HG03039 (cell line): ENCODE measurements around the gene TENM3.

Experiments used
- ATAC-seq: cut with Tn5 transposase; IDR thresholded peaks from one replicate; pipeline ENCODE4 v1.9.1; 2021; ENCODE audit warnings: mild to moderate bottlenecking, moderate library complexity; ENCODE audit not compliant: unreplicated experiment

TENM3 gene

DNA sequence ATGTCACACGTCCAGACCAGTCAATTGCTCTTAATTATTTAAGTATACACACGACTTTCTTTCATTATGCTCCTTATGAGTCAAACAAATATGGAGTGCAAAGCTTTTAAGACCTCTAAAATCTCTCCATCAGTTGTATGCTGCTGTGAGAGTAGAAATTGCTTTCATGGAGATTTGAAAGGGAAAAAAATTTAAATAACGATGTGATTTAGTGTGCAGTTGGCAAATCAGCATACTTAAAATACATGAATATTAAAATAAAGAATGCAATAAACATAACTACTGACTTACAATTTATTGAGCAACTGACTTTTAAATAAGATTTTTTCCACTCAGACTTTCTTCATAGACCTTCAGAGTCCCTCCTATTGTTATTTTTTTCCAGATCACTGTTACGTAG lies 9.0 kb downstream of the TENM3 start:
- no peak for ATAC-seq

GRCh38 chr4:182254026-182254780 lies 11.0 kb downstream of the TENM3 start:
- ATAC-seq, result no peak

- ATAC-seq, result no peak
Measured at GRCh38 chr4:182255441-182256190, 12.4 kb downstream of the TENM3 start.

- no peak for ATAC-seq
Measured at GRCh38 chr4:182257016-182257415, 13.8 kb downstream of the TENM3 start.

- no peak for ATAC-seq
Measured at GRCh38 chr4:182257503-182257902, 14.3 kb downstream of the TENM3 start.

GRCh38 chr4:182258441-182259000 lies 15.3 kb downstream of the TENM3 start:
- no peak for ATAC-seq

- ATAC-seq, result no peak
Measured at GRCh38 chr4:182261651-182262223, 18.5 kb downstream of the TENM3 start.

DNA sequence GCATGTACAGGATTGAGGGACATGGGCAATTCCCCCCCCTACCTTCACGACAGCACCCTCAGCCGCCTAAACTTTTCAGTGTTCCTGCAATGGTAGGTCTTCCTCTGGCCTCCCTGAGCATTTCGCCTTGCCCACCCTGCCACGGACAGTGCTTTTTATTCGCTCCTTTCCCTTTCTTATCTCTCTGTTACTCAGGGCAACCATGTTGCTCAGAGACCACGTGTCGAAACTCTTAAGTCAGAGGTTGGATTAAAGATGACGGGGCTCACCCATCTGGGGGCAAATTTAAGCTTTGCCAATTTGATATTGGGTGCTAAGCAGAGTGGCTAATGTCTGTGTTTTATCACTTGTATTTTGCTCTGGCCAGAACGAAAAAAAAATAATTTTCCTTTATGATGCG lies 20.4 kb downstream of the TENM3 start:
- ATAC-seq, result no peak

GRCh38 chr4:182264139-182264752 lies 21.0 kb downstream of the TENM3 start:
- ATAC-seq, result no peak

DNA sequence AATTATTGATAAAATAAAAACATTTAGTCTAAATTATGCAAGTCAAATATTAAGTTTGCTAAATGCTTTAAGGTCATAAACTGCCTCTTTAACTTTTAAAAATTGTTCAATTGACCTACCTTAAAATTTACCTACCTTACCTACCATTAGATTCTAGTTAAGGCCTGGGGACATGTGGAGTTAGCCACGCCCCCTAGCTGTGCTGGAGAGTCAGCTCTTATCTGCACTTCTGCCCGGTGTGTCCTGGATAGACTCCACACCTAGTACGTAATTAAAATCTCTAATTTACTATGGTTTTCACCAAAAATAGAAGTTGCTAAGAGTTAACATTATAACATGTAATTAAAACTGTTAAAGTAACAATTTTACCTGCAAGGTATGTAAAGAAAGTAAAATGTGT lies 22.7 kb downstream of the TENM3 start:
- no peak for ATAC-seq

- no peak for ATAC-seq
Measured at GRCh38 chr4:182267048-182267447, 23.8 kb downstream of the TENM3 start.

DNA sequence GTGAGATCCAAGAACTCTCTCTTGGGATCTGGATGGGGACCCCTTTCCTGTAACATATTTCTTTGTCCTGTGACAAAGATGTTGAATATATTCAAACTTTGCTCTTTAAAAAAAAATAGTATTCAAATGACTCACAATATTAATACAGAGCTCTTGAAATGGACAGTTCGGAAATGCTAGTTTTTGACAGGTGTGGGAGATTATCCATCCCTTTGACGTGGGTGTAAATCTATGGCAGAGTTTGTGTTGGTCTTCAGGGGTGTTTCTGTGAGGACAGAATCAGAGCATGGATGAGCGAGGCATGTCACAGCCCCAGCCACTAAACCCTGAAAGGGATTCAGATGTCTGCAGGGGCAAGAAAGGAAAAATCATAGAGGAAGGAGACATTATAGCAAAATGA lies 25.8 kb downstream of the TENM3 start:
- no peak for ATAC-seq

DNA sequence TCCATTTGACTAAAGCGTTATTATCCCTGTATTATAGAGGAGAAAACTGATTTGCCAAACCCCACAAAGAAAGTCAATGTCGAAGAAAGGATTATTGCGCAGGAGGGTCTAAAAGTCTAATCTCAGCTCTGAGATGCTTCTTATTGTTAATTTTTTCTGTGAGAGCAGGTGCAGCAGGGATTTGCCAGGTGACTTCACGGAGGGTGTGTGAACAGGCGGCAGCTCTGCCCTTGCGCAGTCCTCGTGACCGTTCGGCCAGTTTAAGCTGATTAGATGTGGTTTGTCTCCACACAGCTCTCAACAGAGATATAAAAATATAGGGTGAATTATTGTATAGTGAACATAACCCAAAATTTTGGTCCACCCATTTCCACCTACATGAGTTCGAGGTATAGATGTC lies 28.5 kb downstream of the TENM3 start:
- no peak for ATAC-seq

DNA sequence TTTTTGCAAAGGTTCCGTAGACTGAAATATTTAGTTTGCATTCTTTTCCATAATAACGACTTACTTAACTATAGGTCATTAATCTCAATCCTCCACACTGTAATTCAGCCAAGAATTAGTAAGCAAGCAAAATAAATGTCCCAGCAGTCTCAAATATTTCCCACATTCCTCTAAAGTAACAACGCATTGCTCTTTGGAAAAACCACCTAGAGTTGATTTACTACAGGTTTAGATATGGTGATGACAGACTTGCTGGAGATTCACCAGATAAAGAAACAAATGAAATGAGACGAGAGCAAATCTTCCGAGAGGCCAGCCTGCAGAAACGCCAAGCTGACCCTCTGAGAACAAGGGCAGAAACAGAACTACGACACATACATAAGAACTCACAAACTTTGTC lies 28.9 kb downstream of the TENM3 start:
- no peak for ATAC-seq

- no peak for ATAC-seq
Measured at GRCh38 chr4:182273191-182273935, 30.2 kb downstream of the TENM3 start.

DNA sequence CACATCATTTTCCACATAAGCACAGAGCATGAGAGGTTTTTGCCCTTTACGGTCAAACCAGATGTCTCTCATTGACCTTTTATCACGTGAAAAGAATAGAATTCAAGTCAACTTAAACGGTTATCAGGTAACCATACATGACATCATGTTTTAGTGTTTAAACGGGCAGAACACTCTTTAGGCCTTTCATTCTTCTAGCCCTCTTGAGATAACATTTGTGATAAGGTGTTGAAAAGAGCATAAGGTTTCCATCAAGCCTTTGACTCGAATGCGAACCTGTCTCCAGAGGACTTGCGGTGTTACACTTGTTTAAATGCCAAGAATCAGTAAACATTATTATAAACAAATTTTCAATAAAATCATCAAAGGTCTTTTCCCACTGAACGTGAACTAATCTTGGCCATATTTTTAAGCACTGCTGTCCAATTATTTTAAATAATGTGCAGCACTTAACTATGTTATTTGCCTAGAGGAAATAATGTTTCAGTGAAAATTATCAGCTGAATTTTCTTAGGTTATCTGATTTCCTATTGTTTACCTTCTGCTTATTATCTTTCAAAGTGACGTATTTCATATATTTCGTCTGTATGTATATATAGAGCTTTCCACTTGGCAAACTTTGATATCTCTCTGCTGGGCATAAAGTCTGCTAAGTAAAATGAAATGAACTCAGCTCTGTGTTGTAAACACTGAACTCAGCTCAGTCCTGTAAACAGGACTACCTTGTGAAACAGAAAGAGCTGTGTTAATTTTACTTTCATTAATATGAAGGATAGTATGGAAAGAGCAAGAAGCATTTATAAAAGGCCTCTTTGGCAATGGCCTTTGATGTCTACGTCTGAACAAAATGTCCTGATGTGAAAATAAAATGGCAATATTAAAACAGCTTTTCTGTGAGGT lies 33.3 kb downstream of the TENM3 start:
- ATAC-seq, result no peak

DNA sequence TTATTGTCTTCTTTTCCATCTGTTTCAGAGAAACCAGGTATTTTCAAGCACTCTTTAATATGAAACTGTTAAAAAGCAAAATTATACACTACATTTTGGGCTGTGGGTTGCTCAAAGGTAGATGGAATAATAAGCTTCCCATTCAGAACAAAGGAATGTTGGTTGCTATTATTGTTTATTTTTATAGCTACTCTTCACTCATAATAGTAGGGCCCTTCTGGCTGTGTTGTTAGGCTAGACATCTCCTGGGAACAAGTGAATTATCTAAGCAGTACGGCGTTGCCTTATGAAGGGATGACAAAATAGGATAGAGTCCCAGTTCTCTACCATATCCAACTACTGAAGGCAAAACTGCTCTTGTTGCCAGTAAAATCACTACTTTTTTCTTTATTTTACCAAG lies 34.2 kb downstream of the TENM3 start:
- ATAC-seq, result no peak

- ATAC-seq, result no peak
Measured at GRCh38 chr4:182278729-182279128, 35.5 kb downstream of the TENM3 start.

- no peak for ATAC-seq
Measured at GRCh38 chr4:182280436-182281111, 37.4 kb downstream of the TENM3 start.
